ENCODE data around the gene RMDN2. TPM values are rescaled to one million over a fixed set of nuclear protein-coding genes. Genes with fewer than 3 reads are reported as not detected.

The RMDN2 gene
- total and polyA plus RNA-seq, 4 donors: 7.3 to 30.6 (median 13.3) TPM

GRCh38 chr2:37906131-37906530, 19.0 kb upstream of the RMDN2 start:
- no peak for TF ChIP-seq JUND (IDR thresholded peaks at IDR 0.05)
- no peak for TF ChIP-seq HNF4A (conservative IDR thresholded peaks at IDR 0.05)
- TF ChIP-seq SP1 (IDR thresholded peaks at IDR 0.05): no peak
- no peak for TF ChIP-seq FOXA2 (IDR thresholded peaks at IDR 0.05)
- TF ChIP-seq ATF3 (IDR thresholded peaks at IDR 0.05): no peak
- no peak for TF ChIP-seq ZBTB33 (IDR thresholded peaks at IDR 0.05)
- no peak for TF ChIP-seq MAX (IDR thresholded peaks at IDR 0.05)
- TF ChIP-seq TAF1 (conservative IDR thresholded peaks at IDR 0.05): no peak
- TF ChIP-seq GABPA (IDR thresholded peaks at IDR 0.05 in 1 of 2, conservative IDR thresholded peaks at IDR 0.05 in 1 of 2): no peak
- no peak for TF ChIP-seq FOXA1 (IDR thresholded peaks at IDR 0.05)
- no peak for TF ChIP-seq YY1 (IDR thresholded peaks at IDR 0.05)
- TF ChIP-seq CTCF (IDR thresholded peaks at IDR 0.05; ENCODE audit: low read depth, low read length, missing input control): no peak
- TF ChIP-seq EGR1 (IDR thresholded peaks at IDR 0.05; ENCODE audit: low read depth in 2 of 2): no peak
- TF ChIP-seq RAD21 (IDR thresholded peaks at IDR 0.05): no peak
- TF ChIP-seq REST (IDR thresholded peaks at IDR 0.05): no peak
- no peak for TF ChIP-seq HNF4G (IDR thresholded peaks at IDR 0.05)
- no peak for TF ChIP-seq NR2F2 (IDR thresholded peaks at IDR 0.05)
- TF ChIP-seq RXRA (IDR thresholded peaks at IDR 0.05): no peak
- 71% methylated on average over 2 of the region's 2 CpGs for WGBS
- Histone ChIP-seq H3K9me3 (ENCODE audit: control insufficient read depth in 4 of 4, low read length in 3 of 4) (no peaks in the 10 kb centered on the region), H3K4me1 (ENCODE audit: control insufficient read depth in 4 of 4, insufficient read depth in 4 of 4, low read length in 3 of 4) (peaks cover 0 to 5% (median 2%) of the 10 kb centered on the region in 4 donors), H3K9ac (ENCODE audit: low read depth in 1 of 2, low read length in 2 of 2) (no peak overlapping the region), H3K4me3 (ENCODE audit: low read depth in 1 of 3, low read length in 3 of 3) (no peak overlapping the region), H3K36me3 (ENCODE audit: control insufficient read depth in 4 of 4, insufficient read depth in 3 of 4, low read depth in 1 of 4, low read length in 3 of 4) (no peaks in the 10 kb centered on the region), H3K27me3 (ENCODE audit: control insufficient read depth in 4 of 4, insufficient read depth in 4 of 4, low read length in 3 of 4) (no peaks in the 10 kb centered on the region), H3K27ac (ENCODE audit: low read depth in 1 of 2, low read length in 2 of 2) (no peak overlapping the region)
- DNase-seq (ENCODE audit: low spot score): no peak

Data from liver (tissue), 9 donors.